Adrenal gland (tissue), 12 donors: ENCODE data around the gene SOX10. TPM values are rescaled to one million over a fixed set of nuclear protein-coding genes. Genes with fewer than 3 reads are reported as not detected.

Source experiments
- DNase-seq, 7 donors: peaks; one replicate each; pipeline ENCODE4 v3.0.0-alpha.2; 2019 to 2020
- H3K27ac ChIP-seq, 5 donors: fragments of 200-600 bp; sonication (generic) in 4 of 5; 1 replicate in 3 of 5; 2 replicates in 2 of 5; pipeline versions ENCODE4 v1.5.1 to v1.8.0; 2016 to 2020; ENCODE audit warnings: mild to moderate bottlenecking in 1 of 5
- H3K27me3 ChIP-seq: fragments of 200-600 bp; 2 replicates; pipeline ENCODE4 v1.8.0; 2021
- H3K36me3 ChIP-seq, 2 donors: fragments of 200-600 bp; replicated peaks in 1 of 2; 1 replicate in 1 of 2; 2 replicates in 1 of 2; pipeline versions ENCODE4 v1.5.1 to v1.8.0; 2018 to 2022
- H3K4me1 ChIP-seq, 2 donors: fragments of 200-600 bp; replicated peaks in 1 of 2; 1 replicate in 1 of 2; 2 replicates in 1 of 2; pipeline versions ENCODE4 v1.5.1 to v1.8.0; 2018 to 2021
- H3K4me3 ChIP-seq, 4 donors: fragments of 200-600 bp; sonication (generic) in 3 of 4; one replicate each; pipeline ENCODE4 v1.5.1; 2016 to 2018
- H3K9me3 ChIP-seq, 3 donors: fragments of 200-600 bp; sonication (generic) in 1 of 3; replicated peaks in 1 of 3; 1 replicate in 2 of 3; 2 replicates in 1 of 3; pipeline versions ENCODE4 v1.5.1 to v1.8.0; 2016 to 2021
- POLR2A ChIP-seq, 2 donors: fragments of 450-650 bp; IDR thresholded peaks; one replicate each; pipeline ENCODE4 v1.6.1; 2017; ENCODE audit warnings: antibody characterized with exemption in 2 of 2, mild to moderate bottlenecking in 2 of 2, moderate library complexity in 1 of 2
- WGBS, 4 donors: extraction: QIAGEN DNeasy Blood & Tissue Kit in 2 of 4; methylation state at CpG; one replicate each; pipeline versions ENCODE4 v1.1.5 to v1.1.7; 2013 to 2017; 5-methylcytosine and 5-hydroxymethylcytosine counted together
- intact Hi-C, 2 donors: fragments of 100-400 bp; cut with DNase I; formaldehyde crosslinking; loops; one replicate each; pipeline versions ENCODE4 v1.14.1 to v1.15.0; 2022 to 2023
- polyA plus RNA-seq, 3 donors: library from polyadenylated mRNA; stranded (reverse); fragments of 200-250 nt in 2 of 3; fragments of 350-450 nt in 1 of 3; fragmentation: Illumina TruSeq in 1 of 3; extraction: RNeasy Lipid Tissue Mini Kit (QIAGEN cat#74804) in 1 of 3; gene quantifications; one replicate each; pipeline ENCODE4 v1.2.3, GENCODE V29; 2013 to 2014
- total RNA-seq, 9 donors: library from RNA; depleted of rRNA in 4 of 9; stranded (reverse); fragments of >200 nt in 4 of 9; fragments of 120-200 nt in 1 of 9; fragmentation: NEBNext Ultra II Directional in 1 of 9; extraction: Animal tissue kit (Norgen Biotek cat#: 25700) in 1 of 9; gene quantifications; one replicate each; pipeline versions ENCODE4 v1.1.0 to v1.2.4, GENCODE V29; 2013 to 2023
- TF ChIP-seq, protein P1 (sequence below), 6 experiments: fragments of 450-650 bp in 4 of 6; fragments of 200-600 bp in 2 of 6; sonication (generic) in 1 of 6; IDR thresholded peaks; 1 replicate in 5 of 6; 2 replicates in 1 of 6; pipeline versions ENCODE4 v1.5.1 to v1.8.0; 2016 to 2021; ENCODE audit warnings: antibody characterized with exemption in 6 of 6, mild to moderate bottlenecking in 2 of 6, moderate library complexity in 1 of 6
- donor health status: healthy with polysubstance abuse.
- donor health status: Bipolar disorder and iron deficiency.
- donor health status: DM: yes; HTN: yes; CAD: no.
- donor health status: DM: no; HTN: no; CAD: no.
- donor health status: DM: no; HTN: no; CAD: no.
- donor health status: DM: yes; HTN: yes; CAD: no.

The SOX10 gene
- total and polyA plus RNA-seq, 12 donors = 0.16 to 5.4 (median 0.78) TPM; not detected in 1

DNA sequence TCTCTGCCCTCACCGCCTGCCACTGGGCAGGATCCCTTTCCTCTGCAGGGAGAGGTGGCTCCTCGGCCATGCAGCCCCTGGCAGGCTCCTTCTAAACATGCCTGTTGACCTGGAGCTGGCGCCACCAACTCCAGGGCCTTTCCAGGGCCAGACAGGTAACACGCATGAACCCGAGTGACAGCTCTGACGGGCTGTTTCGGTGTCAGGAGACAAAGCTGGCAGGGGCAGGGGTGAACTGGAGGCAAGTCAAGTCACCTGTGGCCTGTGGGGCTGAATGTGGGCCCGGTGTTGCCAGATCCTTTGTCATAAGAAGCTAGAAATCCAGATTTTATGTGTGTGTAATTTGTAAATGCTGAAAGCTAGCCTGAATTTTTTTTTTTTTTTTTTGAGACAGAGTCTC is 42.2 kb downstream of the SOX10 start:
- no peak for TF ChIP-seq POLR2A (IDR thresholded peaks at IDR 0.05)
- TF ChIP-seq, protein P1, sequence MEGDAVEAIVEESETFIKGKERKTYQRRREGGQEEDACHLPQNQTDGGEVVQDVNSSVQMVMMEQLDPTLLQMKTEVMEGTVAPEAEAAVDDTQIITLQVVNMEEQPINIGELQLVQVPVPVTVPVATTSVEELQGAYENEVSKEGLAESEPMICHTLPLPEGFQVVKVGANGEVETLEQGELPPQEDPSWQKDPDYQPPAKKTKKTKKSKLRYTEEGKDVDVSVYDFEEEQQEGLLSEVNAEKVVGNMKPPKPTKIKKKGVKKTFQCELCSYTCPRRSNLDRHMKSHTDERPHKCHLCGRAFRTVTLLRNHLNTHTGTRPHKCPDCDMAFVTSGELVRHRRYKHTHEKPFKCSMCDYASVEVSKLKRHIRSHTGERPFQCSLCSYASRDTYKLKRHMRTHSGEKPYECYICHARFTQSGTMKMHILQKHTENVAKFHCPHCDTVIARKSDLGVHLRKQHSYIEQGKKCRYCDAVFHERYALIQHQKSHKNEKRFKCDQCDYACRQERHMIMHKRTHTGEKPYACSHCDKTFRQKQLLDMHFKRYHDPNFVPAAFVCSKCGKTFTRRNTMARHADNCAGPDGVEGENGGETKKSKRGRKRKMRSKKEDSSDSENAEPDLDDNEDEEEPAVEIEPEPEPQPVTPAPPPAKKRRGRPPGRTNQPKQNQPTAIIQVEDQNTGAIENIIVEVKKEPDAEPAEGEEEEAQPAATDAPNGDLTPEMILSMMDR (IDR thresholded peaks at IDR 0.05) = no peak
- 94 to 100% (median 95%) methylated on average over 2 to 8 of the region's 8 CpGs for WGBS, 4 donors
- intact Hi-C loops = no loop called here
- H3K4me1 ChIP-seq = no peaks in the 10 kb centered on the region
- H3K9me3 ChIP-seq = no peaks in the 10 kb centered on the region
- peaks cover 0 to 42% of the 10 kb centered on the region in 2 donors for H3K36me3 ChIP-seq
- no peaks in the 10 kb centered on the region for H3K27me3 ChIP-seq
- H3K27ac ChIP-seq = no peak overlapping the region
- no peak for DNase-seq
- H3K4me3 ChIP-seq = no peak overlapping the region

DNA sequence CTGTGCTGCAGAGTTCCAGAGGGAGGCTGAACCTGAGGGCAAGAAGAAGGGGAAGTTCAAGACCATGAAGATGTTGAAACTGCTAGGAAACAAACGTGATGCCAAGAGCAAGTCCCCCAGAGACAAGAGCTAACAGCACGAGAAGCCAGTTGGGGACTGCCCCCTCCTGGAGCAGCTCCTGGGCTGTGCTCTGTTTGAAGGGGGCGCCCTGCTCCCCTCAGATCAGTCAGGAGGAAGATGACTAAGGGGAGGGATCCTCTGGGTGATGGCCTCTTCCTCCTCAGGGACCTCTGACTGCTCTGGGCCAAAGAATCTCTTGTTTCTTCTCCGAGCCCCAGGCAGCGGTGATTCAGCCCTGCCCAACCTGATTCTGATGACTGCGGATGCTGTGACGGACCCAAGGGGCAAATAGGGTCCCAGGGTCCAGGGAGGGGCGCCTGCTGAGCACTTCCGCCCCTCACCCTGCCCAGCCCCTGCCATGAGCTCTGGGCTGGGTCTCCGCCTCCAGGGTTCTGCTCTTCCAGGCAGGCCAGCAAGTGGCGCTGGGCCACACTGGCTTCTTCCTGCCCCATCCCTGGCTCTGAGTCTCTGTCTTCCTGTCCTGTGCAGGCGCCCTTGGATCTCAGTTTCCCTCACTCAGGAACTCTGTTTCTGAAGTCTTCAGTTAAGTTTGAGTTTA is 43.5 kb downstream of the SOX10 start:
- Histone ChIP-seq H3K27me3 (no peaks in the 10 kb centered on the region), H3K4me3 (no peak overlapping the region), H3K27ac (no peak overlapping the region), H3K9me3 (no peaks in the 10 kb centered on the region), H3K4me1 (no peaks in the 10 kb centered on the region), H3K36me3 (peaks cover 0 to 47% of the 10 kb centered on the region in 2 donors)
- TF ChIP-seq, protein P1 (IDR thresholded peaks at IDR 0.05) = no peak
- TF ChIP-seq POLR2A (IDR thresholded peaks at IDR 0.05) = no peak
- no peak for DNase-seq
- 78 to 84% (median 82%) methylated on average over 6 to 12 of the region's 12 CpGs for WGBS, 4 donors
- intact Hi-C loops = no loop called here

DNA sequence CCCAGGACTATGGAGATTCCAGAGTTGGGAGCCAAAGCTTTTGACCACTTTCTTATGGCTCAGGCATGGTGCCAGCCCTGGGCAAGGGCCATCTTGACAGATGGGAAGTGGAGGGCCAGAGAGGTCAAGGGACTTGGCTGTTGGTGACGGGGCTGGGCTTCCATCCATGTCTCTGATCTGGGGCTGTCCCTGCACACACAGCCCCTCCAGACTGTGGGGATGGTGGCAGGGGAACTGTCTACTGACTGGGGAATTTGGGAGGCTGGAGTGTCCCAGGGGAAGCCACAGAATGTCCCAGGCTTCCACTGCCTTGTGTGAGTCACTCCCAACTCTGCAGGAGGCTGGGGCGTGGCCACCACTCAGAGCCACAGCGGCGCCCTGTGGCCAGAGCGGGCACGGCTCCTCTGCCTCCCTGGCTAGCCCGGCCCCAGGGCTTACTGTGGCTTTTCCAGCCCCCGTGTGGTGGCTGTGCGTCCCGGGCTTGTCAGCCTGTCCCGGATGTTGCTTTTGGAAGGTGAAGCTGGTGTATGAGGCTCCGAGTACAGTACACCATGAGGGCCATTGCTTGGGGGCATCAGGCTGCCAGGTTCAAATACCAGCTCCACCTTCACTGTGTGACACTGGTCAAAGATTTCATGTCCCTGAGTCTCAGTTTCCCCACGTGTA is 50.5 kb downstream of the SOX10 start:
- Histone ChIP-seq H3K4me1 (peaks cover 10 to 12% of the 10 kb centered on the region in 2 donors), H3K4me3 (no peak overlapping the region), H3K27me3 (no peaks in the 10 kb centered on the region), H3K36me3 (peaks cover 0 to 25% of the 10 kb centered on the region in 2 donors), H3K9me3 (no peaks in the 10 kb centered on the region), H3K27ac (peak overlapping the region in 4 of 5 donors; percentile 30 to 80 (median 51))
- WGBS, 4 donors = 0 to 31% (median 4%) methylated on average over 2 to 13 of the region's 13 CpGs
- peak; percentile 90 to 96 (median 94) for DNase-seq
- TF ChIP-seq, protein P1 (IDR thresholded peaks at IDR 0.05) = peak; percentile 93 to 98 (median 97)
- TF ChIP-seq POLR2A (IDR thresholded peaks at IDR 0.05) = no peak
- intact Hi-C loops = loop anchor here in 1 of 2 donors (10.0 kb wide), 1 partner anchor 119 kb away; no protein-coding TSS in a partner anchor

DNA sequence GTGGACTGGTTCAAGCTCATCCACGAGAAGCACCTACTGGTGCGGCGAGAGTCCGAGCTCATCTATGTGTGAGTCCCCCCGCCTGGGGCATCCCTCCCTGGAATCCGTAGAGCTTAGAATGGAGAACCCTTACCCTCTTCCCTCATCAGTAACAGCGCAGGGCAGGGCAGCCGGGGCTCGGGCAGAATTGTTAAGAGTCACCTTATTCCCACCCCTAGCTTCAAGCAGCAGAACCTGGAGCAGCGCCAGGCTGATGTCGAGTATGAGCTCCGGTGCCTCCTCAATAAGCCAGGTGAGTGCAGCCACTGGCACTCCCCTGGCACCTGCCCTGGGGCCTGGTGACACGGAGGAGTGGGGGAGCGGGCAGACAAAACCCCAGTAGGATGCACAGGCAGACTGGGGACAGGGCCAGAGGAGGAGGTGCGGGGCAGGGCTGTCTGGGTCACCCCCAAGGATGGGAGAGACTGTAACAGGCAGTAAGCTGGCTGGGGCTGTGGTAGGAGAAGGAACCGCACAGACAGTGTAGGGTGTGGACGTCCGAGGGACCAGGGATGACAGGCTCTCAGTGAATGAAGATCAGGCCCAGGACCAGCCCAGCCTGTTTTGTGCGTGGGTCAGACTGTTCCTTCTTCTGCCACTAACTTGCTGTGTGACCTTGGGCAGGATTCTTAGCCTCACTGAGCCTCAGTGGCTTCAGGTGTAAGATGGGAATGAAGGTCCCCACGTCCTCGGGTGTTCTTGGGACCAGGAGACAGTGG is 51.4 kb downstream of the SOX10 start:
- TF ChIP-seq, protein P1 (IDR thresholded peaks at IDR 0.05) = no peak
- no peak for TF ChIP-seq POLR2A (IDR thresholded peaks at IDR 0.05)

More for the DNA sequence above, 51.4 kb downstream of the SOX10 start:
- peak in 4 of 7 donors; percentile 28 to 39 (median 36) for DNase-seq
- Histone ChIP-seq H3K4me1 (peaks cover 10 to 12% of the 10 kb centered on the region in 2 donors), H3K9me3 (no peaks in the 10 kb centered on the region), H3K27me3 (no peaks in the 10 kb centered on the region), H3K4me3 (no peak overlapping the region), H3K36me3 (peaks cover 0 to 29% of the 10 kb centered on the region in 2 donors), H3K27ac (peak overlapping the region in 4 of 5 donors; percentile 30 to 80 (median 51))
- intact Hi-C loops = loop anchor here in 1 of 2 donors (10.0 kb wide), 1 partner anchor 118 kb away; no protein-coding TSS in a partner anchor
- 56 to 88% (median 79%) methylated on average over 6 to 21 of the region's 21 CpGs for WGBS, 4 donors
